Measurements from ENCODE around the gene ANXA10.

DNA sequence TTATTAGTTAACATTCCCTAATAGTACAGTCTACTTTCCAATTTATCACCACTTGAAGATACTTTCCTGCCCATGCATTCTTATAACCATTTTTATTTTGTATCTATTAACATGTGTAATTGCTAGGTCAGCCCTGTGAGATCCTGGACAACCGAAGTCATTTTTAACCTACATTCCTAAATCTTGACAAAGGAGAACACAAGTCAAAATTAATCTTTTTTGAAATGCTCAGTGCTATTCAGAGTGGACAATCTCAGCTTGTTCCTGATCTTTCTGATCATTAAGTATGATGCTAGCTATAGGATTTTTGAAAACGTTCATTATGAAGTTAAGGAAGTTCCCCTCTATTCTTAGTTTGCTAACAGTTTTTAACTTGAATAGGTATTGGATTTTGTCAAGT lies 37.5 kb downstream of the ANXA10 start:
- TF ChIP-seq, protein P1, sequence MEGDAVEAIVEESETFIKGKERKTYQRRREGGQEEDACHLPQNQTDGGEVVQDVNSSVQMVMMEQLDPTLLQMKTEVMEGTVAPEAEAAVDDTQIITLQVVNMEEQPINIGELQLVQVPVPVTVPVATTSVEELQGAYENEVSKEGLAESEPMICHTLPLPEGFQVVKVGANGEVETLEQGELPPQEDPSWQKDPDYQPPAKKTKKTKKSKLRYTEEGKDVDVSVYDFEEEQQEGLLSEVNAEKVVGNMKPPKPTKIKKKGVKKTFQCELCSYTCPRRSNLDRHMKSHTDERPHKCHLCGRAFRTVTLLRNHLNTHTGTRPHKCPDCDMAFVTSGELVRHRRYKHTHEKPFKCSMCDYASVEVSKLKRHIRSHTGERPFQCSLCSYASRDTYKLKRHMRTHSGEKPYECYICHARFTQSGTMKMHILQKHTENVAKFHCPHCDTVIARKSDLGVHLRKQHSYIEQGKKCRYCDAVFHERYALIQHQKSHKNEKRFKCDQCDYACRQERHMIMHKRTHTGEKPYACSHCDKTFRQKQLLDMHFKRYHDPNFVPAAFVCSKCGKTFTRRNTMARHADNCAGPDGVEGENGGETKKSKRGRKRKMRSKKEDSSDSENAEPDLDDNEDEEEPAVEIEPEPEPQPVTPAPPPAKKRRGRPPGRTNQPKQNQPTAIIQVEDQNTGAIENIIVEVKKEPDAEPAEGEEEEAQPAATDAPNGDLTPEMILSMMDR (conservative IDR thresholded peaks at IDR 0.05 in 1 of 2, IDR thresholded peaks at IDR 0.05 in 1 of 2; ENCODE audit: extremely low read depth in 1 of 2, insufficient read depth in 1 of 2, low read depth in 1 of 2, low read length in 2 of 2) = no peak
- no peak for TF ChIP-seq EZH2 (IDR thresholded peaks at IDR 0.05; ENCODE audit: borderline replicate concordance, low read length)

Measured in mammary epithelial cell (primary cell).